Right kidney (tissue), 9 donors: ENCODE measurements around the gene CD200R1.

Experiments
- DNase-seq: peaks from one replicate; pipeline ENCODE4 v3.0.0-alpha.2; 2016
- long read RNA-seq, 8 donors: transcript quantifications; one replicate each; lab custom pipeline, GENCODE V29; 2026

Gene CD200R1
- long read RNA-seq, donor 1 = 0 reads
- long read RNA-seq, donor 2 = 0 reads
- long read RNA-seq, donor 3, partial matches to known transcripts = 0 of 1 reads
- long read RNA-seq, donor 3, other reads (novel, unspliced or antisense) = 0 of 1 reads
- long read RNA-seq, donor 4 = 0 reads
- long read RNA-seq, donor 5 = 0 reads
- long read RNA-seq, donor 6 = 0 reads
- long read RNA-seq, donor 7 = 0 reads
- long read RNA-seq, donor 8, partial matches to known transcripts = 0 of 2 reads
- long read RNA-seq, donor 8, other reads (novel, unspliced or antisense) = 0 of 2 reads

- DNase-seq = no peak
These were observed at the start of gene CD200R1 for GRCh38 chr3:112974894-112975293. Gene CD200R1 (minus strand): TSS chr3:112975103. CDS start chr3:112974857, 246 bp downstream.

DNA sequence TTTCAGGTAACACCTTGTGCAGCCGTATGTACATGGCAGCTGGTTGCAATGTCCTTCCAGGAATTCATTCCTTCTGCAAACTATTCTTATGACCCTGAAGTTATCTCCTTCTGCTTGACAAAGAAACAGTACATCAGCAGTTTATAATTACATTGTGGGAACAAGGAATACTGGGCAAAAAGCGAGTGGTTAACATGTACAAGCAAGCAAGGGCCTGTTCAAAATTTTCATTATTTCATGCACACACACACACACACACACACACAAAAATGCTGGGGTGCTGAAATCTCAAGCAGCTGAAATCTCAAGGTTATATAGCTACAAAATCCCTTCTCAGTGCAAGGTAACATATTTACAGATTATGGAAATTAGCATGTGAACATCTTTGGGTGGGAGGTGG is 46.6 kb upstream of the CD200R1 start:
- DNase-seq = no peak

GRCh38 chr3:113019182-113020137 is 44.6 kb upstream of the CD200R1 start:
- DNase-seq = peak; percentile 92

DNA sequence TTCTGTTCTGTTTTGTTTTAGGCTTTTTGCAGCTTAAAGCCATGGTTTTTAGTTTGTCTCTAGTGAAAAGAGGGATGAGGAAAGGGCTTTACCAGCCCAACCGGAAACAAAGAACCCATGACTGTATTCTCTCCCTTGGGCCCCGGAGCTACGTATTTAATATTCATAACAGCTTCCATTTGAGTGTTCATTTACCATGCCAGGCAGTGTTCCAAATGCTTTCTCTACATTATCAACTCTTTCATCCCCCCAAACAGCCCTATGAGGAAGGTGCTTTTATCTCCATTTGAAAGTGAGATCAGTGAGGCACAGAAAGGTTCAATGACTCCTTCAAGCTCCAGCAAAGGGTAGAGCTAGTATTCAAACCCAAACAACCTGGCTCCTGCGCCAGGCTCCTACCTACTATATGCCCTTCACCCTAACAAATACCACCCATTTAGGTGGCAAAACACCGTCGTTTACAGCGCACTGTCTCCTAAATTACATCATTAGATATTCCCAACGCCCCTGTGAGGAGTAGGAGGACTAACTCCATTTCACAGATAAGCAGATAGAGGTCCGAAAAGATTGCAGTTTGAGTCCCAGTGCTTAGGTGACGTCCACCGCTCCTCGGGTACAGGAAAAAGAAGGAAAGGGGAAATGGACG is 43.8 kb upstream of the CD200R1 start:
- no peak for DNase-seq

DNA sequence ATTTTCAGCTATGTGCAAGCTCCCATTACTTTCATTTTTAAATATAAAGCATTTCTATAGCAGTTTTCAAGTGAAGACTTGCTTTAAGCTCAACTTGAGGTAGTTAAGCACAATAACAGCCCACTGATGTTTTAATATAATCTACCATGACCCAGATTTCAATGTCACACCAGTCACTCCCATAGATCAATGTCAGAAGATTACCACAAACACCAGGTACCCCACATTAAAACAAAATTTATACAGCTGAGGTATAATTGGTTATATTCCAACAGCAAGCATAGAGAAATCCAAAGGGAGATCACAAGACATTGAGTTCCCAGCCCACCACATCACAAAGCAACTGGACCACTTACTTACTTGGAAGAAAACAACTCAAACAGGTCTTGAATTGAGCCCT is 38.7 kb upstream of the CD200R1 start:
- no peak for DNase-seq

DNA sequence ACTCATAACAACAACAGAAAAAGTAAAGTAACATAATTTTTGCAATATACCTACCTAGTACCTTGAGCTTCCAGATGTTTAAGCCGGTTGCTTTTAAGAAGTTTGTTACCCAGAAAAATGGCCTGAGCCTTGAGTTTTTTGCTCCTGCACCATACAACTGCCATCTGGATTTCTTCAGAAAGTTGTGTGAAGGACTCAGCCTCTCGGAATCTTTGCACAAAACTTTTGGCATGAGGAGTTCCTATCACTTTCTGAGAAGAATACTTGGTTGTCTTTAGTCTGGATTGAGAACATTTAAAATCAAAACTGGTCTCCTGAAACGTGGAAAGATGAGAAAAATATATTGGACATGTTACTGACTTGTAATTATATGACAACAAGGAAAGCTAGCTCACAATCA is 33.2 kb upstream of the CD200R1 start:
- no peak for DNase-seq

- DNase-seq = no peak
These were observed 31.6 kb upstream of the CD200R1 start for GRCh38 chr3:113006359-113007056.

DNA sequence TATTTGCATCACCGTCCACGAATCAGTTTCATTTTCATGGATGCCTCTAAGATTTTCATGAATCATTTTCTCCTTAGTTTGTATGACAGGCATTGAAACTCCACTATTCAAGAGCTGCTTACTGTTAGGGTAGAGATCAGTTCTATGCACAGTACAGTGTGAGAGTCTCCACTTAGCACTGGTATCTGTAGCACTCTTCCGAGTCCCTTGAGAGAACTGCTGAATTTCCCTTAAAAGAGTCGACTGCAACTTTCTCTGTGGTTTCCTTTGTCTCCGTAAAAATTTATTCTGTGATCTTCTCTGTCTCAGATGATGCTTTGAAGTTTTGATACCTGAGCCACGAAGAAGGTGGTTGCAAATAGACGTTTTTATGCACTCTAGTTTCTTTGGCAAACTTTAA is 30.7 kb upstream of the CD200R1 start:
- no peak for DNase-seq

- DNase-seq = no peak
These were observed 27.8 kb upstream of the CD200R1 start for GRCh38 chr3:113002679-113003078.

DNA sequence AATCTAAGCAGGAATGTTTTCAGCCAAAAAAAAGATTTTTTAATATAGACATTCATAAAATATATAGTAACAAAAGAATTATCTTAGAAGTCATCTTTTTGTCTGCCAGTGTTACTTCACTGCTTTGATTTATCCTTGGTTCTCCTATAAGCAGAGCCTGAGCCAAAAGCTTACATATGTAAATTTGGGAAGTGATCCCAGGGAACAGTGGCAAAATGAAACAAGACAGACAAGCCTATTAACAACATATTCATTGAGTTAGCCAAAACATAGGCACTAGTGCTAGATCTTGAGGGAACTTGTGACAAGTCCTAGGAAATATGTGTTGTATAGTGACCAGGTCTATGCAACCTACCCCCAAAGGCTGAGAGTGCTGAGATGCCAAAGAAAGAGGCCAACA is 27.1 kb upstream of the CD200R1 start:
- no peak for DNase-seq

- no peak for DNase-seq
These were observed 25.8 kb upstream of the CD200R1 start for GRCh38 chr3:113000691-113001090.

DNA sequence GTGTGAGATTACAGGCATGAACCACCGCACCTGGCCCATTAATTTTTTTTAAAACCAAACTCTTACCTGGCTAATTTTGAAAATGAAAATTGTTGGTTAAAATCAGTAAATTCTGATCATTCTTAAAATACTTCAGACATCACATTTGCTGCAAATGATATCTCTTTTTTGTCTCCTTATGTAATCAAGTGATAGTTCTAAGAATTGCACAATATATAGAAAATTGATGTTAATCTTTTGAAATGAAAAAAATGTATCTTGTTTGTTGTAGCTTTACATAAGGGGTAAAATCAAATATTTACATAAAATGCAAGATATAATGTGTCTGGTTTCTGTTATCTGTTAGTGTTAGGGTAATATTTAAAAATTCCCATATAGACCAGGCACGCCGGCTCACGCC is 20.9 kb upstream of the CD200R1 start:
- DNase-seq = no peak

DNA sequence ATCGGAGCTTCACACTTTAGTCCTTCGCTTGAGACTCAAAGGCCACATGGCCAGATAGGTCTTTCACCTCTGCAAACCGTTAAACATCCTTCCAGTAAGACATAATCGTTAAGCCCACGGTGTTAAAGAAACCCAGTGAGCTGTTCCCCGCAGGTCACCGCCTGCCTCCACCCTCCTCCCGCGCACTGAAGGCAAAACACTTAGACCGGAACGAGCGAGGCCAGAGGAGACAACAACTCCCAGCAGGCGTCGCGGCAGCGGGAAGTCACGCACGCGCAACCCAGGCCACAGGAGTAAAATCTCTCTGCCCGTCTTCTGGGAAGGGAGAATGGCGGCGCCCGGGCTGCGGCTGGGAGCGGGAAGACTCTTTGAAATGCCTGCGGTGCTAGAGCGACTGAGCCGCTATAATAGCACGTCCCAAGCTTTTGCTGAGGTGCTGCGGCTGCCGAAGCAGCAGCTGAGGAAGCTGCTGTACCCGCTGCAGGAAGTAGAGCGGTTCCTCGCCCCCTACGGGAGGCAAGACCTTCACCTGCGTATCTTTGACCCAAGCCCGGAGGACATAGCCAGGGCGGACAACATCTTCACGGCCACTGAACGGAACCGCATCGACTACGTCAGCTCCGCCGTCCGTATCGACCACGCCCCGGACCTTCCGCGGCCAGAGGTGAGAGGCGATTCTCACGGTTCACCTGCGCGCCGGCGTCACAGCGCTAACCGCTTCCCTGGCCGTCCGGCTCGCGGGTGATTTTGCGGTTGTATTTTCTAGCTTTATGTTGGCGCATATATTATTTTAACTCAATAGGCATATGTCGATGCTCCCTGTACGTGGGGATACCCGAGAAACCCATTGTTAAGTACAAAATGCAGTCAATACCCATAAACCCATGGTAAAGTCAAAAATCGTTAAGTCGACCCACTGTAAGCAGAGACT is 16.0 kb upstream of the CD200R1 start, which contains the start of gene GTPBP8:
Gene GTPBP8 (plus strand): TSS at position 313 of the 931 bp plus-strand sequence. CDS start 16 bp downstream, at position 329.
- peak; percentile 92 for DNase-seq

DNA sequence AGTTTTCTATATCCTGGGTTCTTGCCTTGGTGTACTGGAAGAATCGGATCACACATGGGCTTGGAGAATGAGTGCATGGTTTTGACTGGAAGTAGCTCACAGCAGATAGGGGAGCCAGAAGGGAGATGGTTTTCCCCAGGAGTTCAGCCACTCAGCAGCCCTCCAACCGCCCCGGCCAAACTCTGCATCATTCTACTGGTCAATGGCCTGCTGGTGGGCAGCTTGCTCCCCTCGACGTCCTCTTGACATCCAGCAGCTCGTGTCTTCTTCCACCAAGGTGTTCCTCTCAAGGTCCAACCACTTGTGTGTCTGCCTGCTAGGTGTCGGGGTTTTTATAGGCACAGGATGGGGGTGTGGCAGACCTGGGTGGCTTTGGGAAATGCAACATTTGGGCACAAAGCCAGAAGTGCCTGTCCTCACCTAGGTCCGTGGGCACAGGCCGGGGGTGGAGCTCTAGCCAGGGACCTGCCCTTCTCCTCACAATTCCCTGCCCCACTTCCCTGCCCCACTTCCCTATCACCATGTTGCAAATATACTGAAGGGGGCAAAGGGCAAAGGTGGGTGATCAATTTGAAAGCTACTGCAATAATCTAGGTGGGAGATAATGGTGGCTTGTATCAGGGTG is 12.9 kb upstream of the CD200R1 start:
- DNase-seq = no peak

GRCh38 chr3:112984485-112984884 is 9.6 kb upstream of the CD200R1 start:
- DNase-seq = no peak

- DNase-seq = no peak
These were observed 7.8 kb upstream of the CD200R1 start for GRCh38 chr3:112982710-112983109.

GRCh38 chr3:112980080-112980479 is 5.2 kb upstream of the CD200R1 start:
- no peak for DNase-seq

GRCh38 chr3:112979244-112979832 is 4.4 kb upstream of the CD200R1 start:
- no peak for DNase-seq

DNA sequence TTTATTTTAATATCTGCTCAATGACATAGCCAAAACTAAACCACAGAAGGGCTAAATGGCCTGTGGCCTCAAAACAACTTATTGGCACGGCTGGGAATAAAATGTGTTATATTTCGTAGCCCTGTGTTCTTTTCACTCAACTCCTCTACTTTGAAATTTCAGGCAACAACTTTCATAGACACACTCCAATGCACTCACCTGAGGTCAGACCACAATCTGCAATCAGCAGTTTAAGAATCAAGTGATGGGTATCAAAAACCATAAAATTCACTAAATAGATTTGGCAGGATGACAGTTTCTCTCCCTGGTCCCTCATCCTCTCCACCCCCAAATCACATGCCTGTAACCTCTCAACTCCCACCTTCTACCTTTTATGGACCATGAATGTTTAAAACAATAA is 2.0 kb upstream of the CD200R1 start:
- DNase-seq = no peak

DNA sequence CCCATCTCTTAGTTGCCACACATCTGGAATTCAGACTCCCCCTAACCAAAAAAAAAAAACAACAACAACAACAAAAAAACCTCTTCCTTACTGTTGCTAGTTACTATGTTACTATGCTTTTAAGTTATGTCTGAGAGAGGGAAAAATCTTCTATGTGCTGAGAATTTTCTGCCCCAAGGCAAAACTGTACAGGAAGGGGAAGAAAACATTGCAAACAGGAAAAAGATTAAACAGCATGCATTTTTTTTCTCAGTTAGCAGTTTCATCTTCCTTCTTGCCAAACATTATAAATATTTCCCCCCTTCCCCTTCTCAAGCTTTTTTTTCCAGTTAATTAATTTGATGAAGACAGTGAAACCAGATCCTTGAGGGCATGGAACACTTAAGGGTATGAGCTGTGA is 1.1 kb upstream of the CD200R1 start:
- DNase-seq = no peak
